ENCODE data around the gene ZBTB39.
A peak's percentile ranks its signal among the peaks of the same experiment; 100 is the strongest.
"Not testable (repeated sequence)": the region's sequence is repeated elsewhere in the genome, so short reads cannot be mapped to it uniquely, and the experiment has no call there.

ZBTB39 gene, protein sequence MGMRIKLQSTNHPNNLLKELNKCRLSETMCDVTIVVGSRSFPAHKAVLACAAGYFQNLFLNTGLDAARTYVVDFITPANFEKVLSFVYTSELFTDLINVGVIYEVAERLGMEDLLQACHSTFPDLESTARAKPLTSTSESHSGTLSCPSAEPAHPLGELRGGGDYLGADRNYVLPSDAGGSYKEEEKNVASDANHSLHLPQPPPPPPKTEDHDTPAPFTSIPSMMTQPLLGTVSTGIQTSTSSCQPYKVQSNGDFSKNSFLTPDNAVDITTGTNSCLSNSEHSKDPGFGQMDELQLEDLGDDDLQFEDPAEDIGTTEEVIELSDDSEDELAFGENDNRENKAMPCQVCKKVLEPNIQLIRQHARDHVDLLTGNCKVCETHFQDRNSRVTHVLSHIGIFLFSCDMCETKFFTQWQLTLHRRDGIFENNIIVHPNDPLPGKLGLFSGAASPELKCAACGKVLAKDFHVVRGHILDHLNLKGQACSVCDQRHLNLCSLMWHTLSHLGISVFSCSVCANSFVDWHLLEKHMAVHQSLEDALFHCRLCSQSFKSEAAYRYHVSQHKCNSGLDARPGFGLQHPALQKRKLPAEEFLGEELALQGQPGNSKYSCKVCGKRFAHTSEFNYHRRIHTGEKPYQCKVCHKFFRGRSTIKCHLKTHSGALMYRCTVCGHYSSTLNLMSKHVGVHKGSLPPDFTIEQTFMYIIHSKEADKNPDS

DNA sequence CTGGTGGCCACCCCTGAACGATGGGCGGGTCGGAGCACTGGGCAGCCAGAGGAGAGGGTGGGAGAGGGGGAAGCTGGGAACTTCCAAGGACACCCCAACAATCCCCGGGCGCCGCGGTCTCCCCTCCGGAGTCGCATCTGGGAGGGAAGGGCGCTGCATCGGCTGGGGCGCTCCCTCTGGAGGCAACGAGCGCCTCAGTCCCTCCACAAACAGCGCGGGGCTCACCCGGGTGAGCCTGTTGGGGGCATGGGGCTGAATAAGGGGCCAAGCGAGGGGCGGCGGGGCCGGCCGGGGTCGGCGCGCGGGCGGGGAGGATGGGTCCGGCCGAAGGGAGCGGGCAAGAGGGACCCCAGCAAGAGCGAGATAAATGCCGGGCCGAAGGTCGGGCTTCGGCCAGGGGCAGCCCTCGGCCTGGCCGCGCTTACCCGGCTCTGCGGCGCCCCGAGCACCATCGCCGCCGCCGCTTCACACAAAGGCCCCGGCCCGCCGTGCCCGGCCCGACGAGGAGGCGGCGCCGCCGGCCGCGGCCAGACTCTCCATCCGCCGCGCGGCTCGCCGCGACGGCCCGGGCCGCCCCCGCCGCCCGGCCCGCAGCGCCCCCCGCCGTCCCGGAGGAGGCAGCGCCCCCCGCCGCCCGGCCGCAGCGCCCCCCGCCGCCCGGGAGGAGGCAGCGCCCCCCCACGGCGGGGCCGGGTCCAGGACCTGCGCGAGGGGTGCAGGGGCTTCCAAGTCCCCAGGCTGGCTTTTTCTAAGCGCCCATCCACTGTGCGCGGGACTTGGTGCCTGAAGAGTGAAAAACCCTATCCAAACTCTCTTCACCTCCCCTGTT, at the start of gene ZBTB39:
TSS of gene ZBTB39 (minus strand) at position 567 of the 829 bp plus-strand sequence. CDS start 1,629 bp downstream, outside the sequence.
- ATAC-seq = peak; percentile 61
- peak within 1 kb of the TSS; percentile 94 for H3K27ac Mint-ChIP-seq
- H3K27me3 Mint-ChIP-seq = no peaks in the 10 kb centered on the region
- H3K36me3 Mint-ChIP-seq (ENCODE audit: low read depth) = peaks cover 21% of the 10 kb centered on the region
- H3K9me3 Mint-ChIP-seq = no peaks in the 10 kb centered on the region
- peaks cover 55% of the 10 kb centered on the region for H3K4me1 Mint-ChIP-seq
- peak; percentile 78 for DNase-seq
- H3K4me3 Mint-ChIP-seq = peak within 1 kb of the TSS; percentile 98

DNA sequence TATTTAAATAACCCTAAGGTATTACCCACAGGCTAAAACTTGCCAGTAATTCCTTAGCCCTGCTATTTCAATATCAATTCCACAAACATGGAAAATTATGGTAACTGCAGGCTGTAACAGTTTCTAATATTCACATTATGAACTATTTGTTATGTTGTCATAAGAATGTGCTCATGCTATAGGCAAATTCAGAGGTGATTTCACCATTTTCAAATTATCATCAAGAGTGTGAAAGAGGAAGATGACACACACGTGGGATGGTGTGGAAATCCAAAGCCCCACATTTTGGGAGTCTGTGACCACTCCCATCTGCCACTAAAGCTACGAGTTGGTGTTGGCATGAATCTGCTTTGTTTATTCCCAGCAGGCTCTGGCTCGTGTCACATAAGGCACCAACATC, 49.5 kb upstream of the ZBTB39 start:
- Mint-ChIP-seq H3K27ac (no peak overlapping the region), H3K27me3 (no peaks in the 10 kb centered on the region), H3K36me3 (ENCODE audit: low read depth) (peaks cover 63% of the 10 kb centered on the region), H3K4me1 (peaks cover 29% of the 10 kb centered on the region), H3K4me3 (no peak overlapping the region), H3K9me3 (no peaks in the 10 kb centered on the region)
- DNase-seq (no peak), ATAC-seq (no peak)

- H3K27ac Mint-ChIP-seq, ATAC-seq, H3K27me3 Mint-ChIP-seq, H3K9me3 Mint-ChIP-seq, H3K4me3 Mint-ChIP-seq, DNase-seq: not testable (repeated sequence)
- Mint-ChIP-seq H3K4me1 (peaks cover 28% of the 10 kb centered on the region), H3K36me3 (ENCODE audit: low read depth) (peaks cover 48% of the 10 kb centered on the region)
Observed at GRCh38 chr12:57053901-57054300, 47.6 kb upstream of the ZBTB39 start.

GRCh38 chr12:57053146-57053545, 46.8 kb upstream of the ZBTB39 start:
- not testable (repeated sequence) for DNase-seq, ATAC-seq, H3K4me3 Mint-ChIP-seq, H3K27ac Mint-ChIP-seq, H3K9me3 Mint-ChIP-seq, H3K27me3 Mint-ChIP-seq
- Mint-ChIP-seq H3K4me1 (peaks cover 28% of the 10 kb centered on the region), H3K36me3 (ENCODE audit: low read depth) (peaks cover 41% of the 10 kb centered on the region)

- no peak for ATAC-seq
- peaks cover 23% of the 10 kb centered on the region for H3K36me3 Mint-ChIP-seq (ENCODE audit: low read depth)
- DNase-seq = no peak
- H3K27ac Mint-ChIP-seq = no peak overlapping the region
- H3K4me1 Mint-ChIP-seq = peaks cover 46% of the 10 kb centered on the region
- no peaks in the 10 kb centered on the region for H3K27me3 Mint-ChIP-seq
- H3K4me3 Mint-ChIP-seq = no peak overlapping the region
- no peaks in the 10 kb centered on the region for H3K9me3 Mint-ChIP-seq
Observed at GRCh38 chr12:57051011-57051410, 44.7 kb upstream of the ZBTB39 start.

GRCh38 chr12:57049890-57050289, 43.5 kb upstream of the ZBTB39 start, which contains the start of gene MYO1A:
MYO1A (minus strand) TSS chr12:57050129; CDS start chr12:57048323, 1,806 bp downstream.
- Mint-ChIP-seq H3K27ac (no peak within 1 kb of the TSS), H3K4me3 (no peak within 1 kb of the TSS), H3K9me3 (no peaks in the 10 kb centered on the region), H3K36me3 (ENCODE audit: low read depth) (peaks cover 16% of the 10 kb centered on the region), H3K27me3 (no peaks in the 10 kb centered on the region), H3K4me1 (peaks cover 53% of the 10 kb centered on the region)
- ATAC-seq (no peak), DNase-seq (no peak)

GRCh38 chr12:57049119-57049446, 42.7 kb upstream of the ZBTB39 start:
- H3K27me3 Mint-ChIP-seq = no peaks in the 10 kb centered on the region
- peaks cover 13% of the 10 kb centered on the region for H3K36me3 Mint-ChIP-seq (ENCODE audit: low read depth)
- H3K9me3 Mint-ChIP-seq = no peaks in the 10 kb centered on the region
- no peak overlapping the region for H3K27ac Mint-ChIP-seq
- no peak for DNase-seq
- H3K4me3 Mint-ChIP-seq = no peak overlapping the region
- H3K4me1 Mint-ChIP-seq = peaks cover 55% of the 10 kb centered on the region
- no peak for ATAC-seq

DNA sequence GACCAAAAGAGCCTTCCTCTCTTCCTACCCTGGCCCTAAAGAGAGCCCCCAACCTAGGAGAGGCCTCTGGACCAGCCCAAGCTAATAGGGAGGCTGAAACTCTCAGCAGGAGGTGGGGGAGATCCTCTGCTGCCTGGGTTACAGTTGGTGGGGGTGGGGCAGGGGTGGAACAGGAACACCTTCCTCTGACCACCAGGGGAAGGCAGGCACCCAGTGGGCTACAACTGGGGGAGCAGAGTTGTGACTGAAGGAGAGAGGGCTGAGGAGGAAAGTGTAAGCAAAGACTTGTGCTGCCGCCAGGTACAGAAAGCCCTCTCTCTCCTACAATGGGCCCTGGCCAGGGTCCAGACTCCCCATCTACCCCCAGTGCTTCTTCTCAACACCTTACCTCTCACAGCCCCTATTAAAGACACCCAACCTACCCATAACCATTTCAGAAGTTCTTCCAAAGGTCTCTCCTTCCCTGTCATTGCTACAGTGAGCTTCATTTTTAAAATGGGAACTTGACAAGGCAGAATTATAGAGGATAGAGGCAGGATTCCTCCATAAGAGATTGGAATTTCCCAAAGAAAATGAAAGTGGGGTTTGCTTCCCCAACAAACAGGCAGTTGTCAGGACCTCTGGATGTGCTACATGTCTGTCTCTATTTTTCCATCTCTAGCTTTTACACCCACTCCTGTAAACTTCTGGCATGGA, 42.2 kb upstream of the ZBTB39 start:
- ATAC-seq (no peak), DNase-seq (no peak)
- Mint-ChIP-seq H3K4me3 (no peak overlapping the region), H3K27ac (peak overlapping the region; percentile 45), H3K27me3 (no peaks in the 10 kb centered on the region), H3K36me3 (ENCODE audit: low read depth) (peaks cover 8% of the 10 kb centered on the region), H3K9me3 (no peaks in the 10 kb centered on the region), H3K4me1 (peaks cover 55% of the 10 kb centered on the region)

GRCh38 chr12:57047981-57048380, 41.6 kb upstream of the ZBTB39 start:
- no peaks in the 10 kb centered on the region for H3K27me3 Mint-ChIP-seq
- H3K4me1 Mint-ChIP-seq = peaks cover 55% of the 10 kb centered on the region
- ATAC-seq (no peak), DNase-seq (no peak)
- H3K27ac Mint-ChIP-seq = peak overlapping the region; percentile 81
- peaks cover 2% of the 10 kb centered on the region for H3K36me3 Mint-ChIP-seq (ENCODE audit: low read depth)
- H3K4me3 Mint-ChIP-seq = no peak overlapping the region
- no peaks in the 10 kb centered on the region for H3K9me3 Mint-ChIP-seq

- Mint-ChIP-seq H3K36me3 (ENCODE audit: low read depth) (no peaks in the 10 kb centered on the region), H3K9me3 (no peaks in the 10 kb centered on the region), H3K27me3 (no peaks in the 10 kb centered on the region), H3K4me3 (peak overlapping the region; percentile 5), H3K27ac (peak overlapping the region; percentile 81), H3K4me1 (peaks cover 55% of the 10 kb centered on the region)
- ATAC-seq (peak; percentile 93), DNase-seq (peak; percentile 70)
Observed at GRCh38 chr12:57046947-57047890, 40.9 kb upstream of the ZBTB39 start.

- ATAC-seq (no peak), DNase-seq (no peak)
- peak overlapping the region; percentile 81 for H3K27ac Mint-ChIP-seq
- no peaks in the 10 kb centered on the region for H3K9me3 Mint-ChIP-seq
- peaks cover 50% of the 10 kb centered on the region for H3K4me1 Mint-ChIP-seq
- H3K4me3 Mint-ChIP-seq = no peak overlapping the region
- no peaks in the 10 kb centered on the region for H3K27me3 Mint-ChIP-seq
- H3K36me3 Mint-ChIP-seq (ENCODE audit: low read depth) = no peaks in the 10 kb centered on the region
Observed at GRCh38 chr12:57046086-57046791, 39.9 kb upstream of the ZBTB39 start.

GRCh38 chr12:57044889-57045288, 38.5 kb upstream of the ZBTB39 start:
- no peak for ATAC-seq
- no peak overlapping the region for H3K27ac Mint-ChIP-seq
- H3K9me3 Mint-ChIP-seq = no peaks in the 10 kb centered on the region
- H3K27me3 Mint-ChIP-seq = no peaks in the 10 kb centered on the region
- H3K4me3 Mint-ChIP-seq = no peak overlapping the region
- H3K36me3 Mint-ChIP-seq (ENCODE audit: low read depth) = no peaks in the 10 kb centered on the region
- DNase-seq = no peak
- H3K4me1 Mint-ChIP-seq = peaks cover 46% of the 10 kb centered on the region

GRCh38 chr12:57044468-57044867, 38.1 kb upstream of the ZBTB39 start:
- no peak overlapping the region for H3K27ac Mint-ChIP-seq
- no peak overlapping the region for H3K4me3 Mint-ChIP-seq
- no peak for ATAC-seq
- H3K36me3 Mint-ChIP-seq (ENCODE audit: low read depth) = no peaks in the 10 kb centered on the region
- H3K4me1 Mint-ChIP-seq = peaks cover 46% of the 10 kb centered on the region
- H3K9me3 Mint-ChIP-seq = no peaks in the 10 kb centered on the region
- no peak for DNase-seq
- no peaks in the 10 kb centered on the region for H3K27me3 Mint-ChIP-seq
